Fibroblast of lung (primary cell): ENCODE measurements around the gene FGA.

Experiments
- CTCF ChIP-seq, 2 donors: IDR thresholded peaks in 1 of 2; conservative IDR thresholded peaks in 1 of 2; 1 replicate in 1 of 2; 2 replicates in 1 of 2; pipeline ENCODE4 v1.5.1; 2011 to 2012; ENCODE audit warnings: low read length in 2 of 2, control low read depth in 1 of 2, inconsistent platforms in 1 of 2, low read depth in 1 of 2, mild to moderate bottlenecking in 1 of 2
- EZH2 ChIP-seq: IDR thresholded peaks from 2 replicates; pipeline ENCODE4 v1.5.1; 2012; ENCODE audit warnings: low read length, control low read depth, mild to moderate bottlenecking; ENCODE audit errors: missing control alignments

- no peak for TF ChIP-seq CTCF (conservative IDR thresholded peaks at IDR 0.05 in 1 of 2, IDR thresholded peaks at IDR 0.05 in 1 of 2; ENCODE audit: low read depth in 1 of 2, low read length in 2 of 2)
- no peak for TF ChIP-seq EZH2
These were observed 12.7 kb upstream of the FGA start for GRCh38 chr4:154603033-154603943.
